SU-DHL-6 (cell line): ENCODE results near the gene PSMB8.
A peak's percentile ranks its signal among the peaks of the same experiment; 100 is the strongest.

Experiments used
- H2AFZ ChIP-seq: fragments of 200-600 bp; sonication (generic); 2 replicates; pipeline ENCODE4 v1.6.1; 2014; ENCODE audit warnings: low read depth, mild to moderate bottlenecking, moderate library complexity, mixed read lengths, antibody characterized with exemption, low read length; ENCODE audit not compliant: severe bottlenecking
- H3F3A ChIP-seq: fragments of 200-600 bp; shearing (Covaris generic); 2 replicates; pipeline ENCODE4 v1.6.0; 2016; ENCODE audit warnings: antibody characterized with exemption, mild to moderate bottlenecking; ENCODE audit not compliant: insufficient read depth
- H3K27ac ChIP-seq: fragments of 200-600 bp; sonication (generic); 2 replicates; pipeline ENCODE4 v1.5.1; 2016; ENCODE audit warnings: low read depth, mild to moderate bottlenecking, low read length, moderate library complexity, mixed read lengths
- H3K27me3 ChIP-seq: fragments of 200-600 bp; sonication (generic), shearing (Covaris generic); 2 replicates; pipeline ENCODE4 v1.6.0; 2014; ENCODE audit warnings: mild to moderate bottlenecking, low read length
- H3K36me3 ChIP-seq: fragments of 200-600 bp; sonication (generic); 2 replicates; pipeline ENCODE4 v1.6.1; 2014; ENCODE audit warnings: mild to moderate bottlenecking, low read length, mixed read lengths
- H3K4me2 ChIP-seq: fragments of 300-600, 200-600 bp; shearing (Covaris generic), sonication (generic); 2 replicates; pipeline ENCODE4 v1.6.0; 2014; ENCODE audit warnings: low read length, low read depth, mild to moderate bottlenecking; ENCODE audit not compliant: poor library complexity, severe bottlenecking
- H3K4me3 ChIP-seq: fragments of 200-600 bp; sonication (generic); 2 replicates; pipeline ENCODE4 v1.5.1; 2014; ENCODE audit warnings: antibody characterized with exemption, low read length, mild to moderate bottlenecking, mixed read lengths; ENCODE audit not compliant: insufficient read depth, poor library complexity, severe bottlenecking
- H3K79me2 ChIP-seq: fragments of 200-600 bp; sonication (generic); 2 replicates; pipeline ENCODE4 v1.6.1; 2014; ENCODE audit warnings: mild to moderate bottlenecking, low read length, moderate library complexity; ENCODE audit not compliant: insufficient read depth
- H3K9ac ChIP-seq: fragments of 200-600 bp; sonication (generic); 2 replicates; pipeline ENCODE4 v1.7.0; 2014; ENCODE audit warnings: mild to moderate bottlenecking, low read length
- H3K9me2 ChIP-seq: fragments of 200-600 bp; sonication (generic); replicated peaks from 2 replicates; pipeline ENCODE4 v1.6.1; 2014; ENCODE audit warnings: low read length; ENCODE audit not compliant: insufficient read depth
- H3K9me3 ChIP-seq: fragments of 200-600 bp; sonication (generic); 2 replicates; pipeline ENCODE4 v1.6.1; 2014; ENCODE audit warnings: low read length, mixed read lengths; ENCODE audit not compliant: insufficient read depth
- H4K20me1 ChIP-seq: fragments of 200-600 bp; sonication (generic); 2 replicates; pipeline ENCODE4 v1.6.1; 2014; ENCODE audit warnings: low read depth, mild to moderate bottlenecking, antibody characterized with exemption, low read length, moderate library complexity, mixed read lengths
- EZH2phosphoT487 ChIP-seq: fragments of 200-600 bp; sonication (generic), shearing (Covaris generic); conservative IDR thresholded peaks from 2 replicates; pipeline ENCODE4 v1.6.1; 2018; ENCODE audit warnings: mild to moderate bottlenecking, antibody characterized with exemption, low read length, moderate library complexity, mixed read lengths
- TF ChIP-seq, protein P1 (sequence below): fragments of 200-600 bp; sonication (generic); IDR thresholded peaks from one replicate; pipeline ENCODE4 v1.5.1; 2017; ENCODE audit warnings: antibody characterized with exemption, mild to moderate bottlenecking, low read length, moderate library complexity; ENCODE audit not compliant: insufficient read depth, poor library complexity, severe bottlenecking

PSMB8 gene

GRCh38 chr6:32838114-32838958 lies 5.5 kb downstream of the PSMB8 start, which contains the start of gene TAP2:
TSS of gene TAP2 (minus strand) at chr6:32838739. CDS start at chr6:32838233, 506 bp downstream.
- H3F3A ChIP-seq: peaks cover 5% of the 10 kb centered on the region; the same call in 1 of the 2 replicates
- 0 out of 2 replicates have a peak, but pooled peaks cover 4% of the 10 kb centered on the region for H3K36me3 ChIP-seq
- no peaks in the 10 kb centered on the region for H3K9me3 ChIP-seq
- H3K4me3 ChIP-seq: peak within 1 kb of the TSS; percentile 67
- peak within 1 kb of the TSS; percentile 62 for H2AFZ ChIP-seq
- no peaks in the 10 kb centered on the region for H3K9me2 ChIP-seq
- peak within 1 kb of the TSS; percentile 73 for H3K9ac ChIP-seq
- H3K79me2 ChIP-seq: peaks cover 16% of the 10 kb centered on the region; the same call in 1 of the 2 replicates
- H3K27ac ChIP-seq: peak within 1 kb of the TSS; percentile 27
- H3K27me3 ChIP-seq: no peaks in the 10 kb centered on the region
- peak within 1 kb of the TSS; percentile 80 for H3K4me2 ChIP-seq
- TF ChIP-seq, protein P1, sequence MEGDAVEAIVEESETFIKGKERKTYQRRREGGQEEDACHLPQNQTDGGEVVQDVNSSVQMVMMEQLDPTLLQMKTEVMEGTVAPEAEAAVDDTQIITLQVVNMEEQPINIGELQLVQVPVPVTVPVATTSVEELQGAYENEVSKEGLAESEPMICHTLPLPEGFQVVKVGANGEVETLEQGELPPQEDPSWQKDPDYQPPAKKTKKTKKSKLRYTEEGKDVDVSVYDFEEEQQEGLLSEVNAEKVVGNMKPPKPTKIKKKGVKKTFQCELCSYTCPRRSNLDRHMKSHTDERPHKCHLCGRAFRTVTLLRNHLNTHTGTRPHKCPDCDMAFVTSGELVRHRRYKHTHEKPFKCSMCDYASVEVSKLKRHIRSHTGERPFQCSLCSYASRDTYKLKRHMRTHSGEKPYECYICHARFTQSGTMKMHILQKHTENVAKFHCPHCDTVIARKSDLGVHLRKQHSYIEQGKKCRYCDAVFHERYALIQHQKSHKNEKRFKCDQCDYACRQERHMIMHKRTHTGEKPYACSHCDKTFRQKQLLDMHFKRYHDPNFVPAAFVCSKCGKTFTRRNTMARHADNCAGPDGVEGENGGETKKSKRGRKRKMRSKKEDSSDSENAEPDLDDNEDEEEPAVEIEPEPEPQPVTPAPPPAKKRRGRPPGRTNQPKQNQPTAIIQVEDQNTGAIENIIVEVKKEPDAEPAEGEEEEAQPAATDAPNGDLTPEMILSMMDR: peak; percentile 100
- no peak for TF ChIP-seq EZH2phosphoT487
- no peaks in the 10 kb centered on the region for H4K20me1 ChIP-seq

DNA sequence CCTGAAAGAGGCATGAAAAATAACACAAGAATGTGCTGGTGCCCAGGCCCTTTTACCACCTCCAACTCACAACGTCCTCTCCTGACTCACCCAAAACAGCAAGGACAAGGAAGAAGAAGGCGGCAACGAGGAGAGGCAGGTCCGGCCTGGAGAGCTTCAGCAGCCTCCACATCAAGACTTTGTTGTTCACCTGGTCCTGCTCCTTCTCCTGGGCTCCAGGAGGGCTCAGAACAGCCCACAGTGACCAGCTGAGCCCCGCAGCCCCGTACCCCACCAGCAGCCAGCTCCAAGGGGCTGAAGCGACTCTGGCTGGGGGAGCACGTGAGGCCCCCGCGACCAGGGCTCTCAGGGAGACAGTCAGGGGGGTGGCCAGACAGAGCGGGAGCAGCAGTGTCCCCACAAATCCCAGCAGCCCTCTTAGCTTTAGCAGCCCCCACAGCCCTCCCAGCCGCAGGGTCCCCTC lies 6.2 kb downstream of the PSMB8 start:
- Histone ChIP-seq H4K20me1 (no peaks in the 10 kb centered on the region), H3K9me2 (no peaks in the 10 kb centered on the region), H3K9ac (peak overlapping the region; percentile 73), H3K27me3 (no peaks in the 10 kb centered on the region), H2AFZ (peak overlapping the region; percentile 62), H3K4me3 (peak overlapping the region; percentile 67), H3K4me2 (peak overlapping the region; percentile 80), H3K79me2 (peaks cover 16% of the 10 kb centered on the region; the same call in 1 of the 2 replicates), H3F3A (no peaks in the 10 kb centered on the region), H3K9me3 (no peaks in the 10 kb centered on the region), H3K36me3 (0 out of 2 replicates have a peak, but pooled peaks cover 4% of the 10 kb centered on the region), H3K27ac (peak overlapping the region; percentile 27)
- TF ChIP-seq, protein P1: no peak
- TF ChIP-seq EZH2phosphoT487: no peak

- H3K4me3 ChIP-seq: peak overlapping the region; percentile 67
- no peak overlapping the region for H2AFZ ChIP-seq
- H4K20me1 ChIP-seq: no peaks in the 10 kb centered on the region
- no peaks in the 10 kb centered on the region for H3K9me3 ChIP-seq
- no peaks in the 10 kb centered on the region for H3K27me3 ChIP-seq
- H3F3A ChIP-seq: no peaks in the 10 kb centered on the region
- H3K9me2 ChIP-seq: no peaks in the 10 kb centered on the region
- TF ChIP-seq EZH2phosphoT487: no peak
- TF ChIP-seq, protein P1: no peak
- peaks cover 6% of the 10 kb centered on the region; the same call in 1 of the 2 replicates for H3K36me3 ChIP-seq
- peak overlapping the region; percentile 73 for H3K9ac ChIP-seq
- peak overlapping the region; percentile 80 for H3K4me2 ChIP-seq
- H3K79me2 ChIP-seq: peaks cover 16% of the 10 kb centered on the region; the same call in 1 of the 2 replicates
- H3K27ac ChIP-seq: no peak overlapping the region
Measured at GRCh38 chr6:32836873-32837272, 7.0 kb downstream of the PSMB8 start.
